IMR-90 (cell line): ENCODE results near the gene POU6F1.

Experiments used
- CEBPB ChIP-seq: IDR thresholded peaks from 2 replicates; pipeline ENCODE4 v1.6.1; 2012; ENCODE audit warnings: low read depth, low read length, improper control_type of control experiment
- MXI1 ChIP-seq: IDR thresholded peaks from 2 replicates; pipeline ENCODE4 v1.6.1; 2012; ENCODE audit warnings: low read depth, mild to moderate bottlenecking, low read length, moderate library complexity, borderline replicate concordance
- POLR2A ChIP-seq: IDR thresholded peaks from 2 replicates; pipeline ENCODE4 v1.6.1; 2012; ENCODE audit warnings: mild to moderate bottlenecking, low read depth, low read length
- RCOR1 ChIP-seq: IDR thresholded peaks from 2 replicates; pipeline ENCODE4 v1.6.1; 2012; ENCODE audit warnings: mild to moderate bottlenecking, low read length, improper control_type of control experiment; ENCODE audit not compliant: insufficient replicate concordance
- RFX5 ChIP-seq: IDR thresholded peaks from 2 replicates; pipeline ENCODE4 v1.8.0; 2012; ENCODE audit warnings: low read depth, mild to moderate bottlenecking, low read length, moderate library complexity
- TF ChIP-seq, protein P1 (sequence below): conservative IDR thresholded peaks from 2 replicates; pipeline ENCODE4 v1.5.1; 2012; ENCODE audit warnings: mild to moderate bottlenecking, low read depth, low read length, improper control_type of control experiment
- TF ChIP-seq, protein P2 (sequence below): fragments of 150-350 bp; IDR thresholded peaks from 2 replicates; pipeline ENCODE4 v1.6.1; 2017; ENCODE audit warnings: mild to moderate bottlenecking, antibody characterized with exemption, low read length, low read depth

DNA sequence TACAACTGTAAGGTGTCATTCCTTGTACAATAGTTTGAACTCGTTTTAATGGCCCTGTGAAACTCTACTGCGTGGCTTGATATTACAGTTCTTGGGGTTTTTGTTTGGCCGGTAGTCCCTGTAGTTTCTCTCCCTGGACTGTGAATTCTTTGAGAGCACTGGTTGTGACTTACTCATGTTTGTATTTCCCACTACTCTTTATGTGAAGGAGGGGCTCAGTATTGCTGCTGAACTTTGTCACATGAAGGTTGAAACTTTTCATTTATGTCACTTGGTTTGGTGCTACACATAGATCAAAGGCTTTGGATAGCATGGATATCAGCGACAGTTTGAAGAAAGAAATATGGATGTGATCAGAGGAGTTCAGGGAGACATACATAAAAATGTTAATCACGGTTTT is 1.5 kb upstream of the POU6F1 start:
- TF ChIP-seq, protein P1, sequence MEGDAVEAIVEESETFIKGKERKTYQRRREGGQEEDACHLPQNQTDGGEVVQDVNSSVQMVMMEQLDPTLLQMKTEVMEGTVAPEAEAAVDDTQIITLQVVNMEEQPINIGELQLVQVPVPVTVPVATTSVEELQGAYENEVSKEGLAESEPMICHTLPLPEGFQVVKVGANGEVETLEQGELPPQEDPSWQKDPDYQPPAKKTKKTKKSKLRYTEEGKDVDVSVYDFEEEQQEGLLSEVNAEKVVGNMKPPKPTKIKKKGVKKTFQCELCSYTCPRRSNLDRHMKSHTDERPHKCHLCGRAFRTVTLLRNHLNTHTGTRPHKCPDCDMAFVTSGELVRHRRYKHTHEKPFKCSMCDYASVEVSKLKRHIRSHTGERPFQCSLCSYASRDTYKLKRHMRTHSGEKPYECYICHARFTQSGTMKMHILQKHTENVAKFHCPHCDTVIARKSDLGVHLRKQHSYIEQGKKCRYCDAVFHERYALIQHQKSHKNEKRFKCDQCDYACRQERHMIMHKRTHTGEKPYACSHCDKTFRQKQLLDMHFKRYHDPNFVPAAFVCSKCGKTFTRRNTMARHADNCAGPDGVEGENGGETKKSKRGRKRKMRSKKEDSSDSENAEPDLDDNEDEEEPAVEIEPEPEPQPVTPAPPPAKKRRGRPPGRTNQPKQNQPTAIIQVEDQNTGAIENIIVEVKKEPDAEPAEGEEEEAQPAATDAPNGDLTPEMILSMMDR: no peak
- TF ChIP-seq CEBPB (no peak), POLR2A (no peak), RFX5 (no peak), MXI1 (no peak), RCOR1 (no peak)
- TF ChIP-seq, protein P2, sequence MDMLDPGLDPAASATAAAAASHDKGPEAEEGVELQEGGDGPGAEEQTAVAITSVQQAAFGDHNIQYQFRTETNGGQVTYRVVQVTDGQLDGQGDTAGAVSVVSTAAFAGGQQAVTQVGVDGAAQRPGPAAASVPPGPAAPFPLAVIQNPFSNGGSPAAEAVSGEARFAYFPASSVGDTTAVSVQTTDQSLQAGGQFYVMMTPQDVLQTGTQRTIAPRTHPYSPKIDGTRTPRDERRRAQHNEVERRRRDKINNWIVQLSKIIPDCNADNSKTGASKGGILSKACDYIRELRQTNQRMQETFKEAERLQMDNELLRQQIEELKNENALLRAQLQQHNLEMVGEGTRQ: no peak
